ENCODE measurements around the gene LIN7A.

Gene LIN7A

DNA sequence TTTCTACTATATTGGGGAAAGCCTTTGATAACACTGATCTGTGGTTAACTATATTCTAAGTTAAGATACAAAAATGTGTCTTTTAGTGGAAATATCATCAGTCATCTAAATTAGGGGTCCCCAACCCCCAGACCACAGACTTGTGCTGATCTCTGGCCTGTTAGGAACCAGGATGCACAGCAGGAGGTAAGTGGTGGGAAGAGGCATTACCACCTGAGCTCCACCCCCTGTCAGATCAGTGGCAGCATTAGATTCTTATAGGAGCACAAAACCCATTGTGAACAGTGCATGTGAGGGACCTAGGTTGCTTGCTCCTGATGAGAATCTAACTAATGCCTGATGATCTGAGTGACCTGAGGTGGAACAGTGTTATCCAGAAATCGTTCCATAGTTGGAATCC is 28.3 kb upstream of the LIN7A start:
- TF ChIP-seq EZH2 (IDR thresholded peaks at IDR 0.05; ENCODE audit: borderline replicate concordance, low read depth, low read length, severe bottlenecking) = no peak
- TF ChIP-seq, protein P1, sequence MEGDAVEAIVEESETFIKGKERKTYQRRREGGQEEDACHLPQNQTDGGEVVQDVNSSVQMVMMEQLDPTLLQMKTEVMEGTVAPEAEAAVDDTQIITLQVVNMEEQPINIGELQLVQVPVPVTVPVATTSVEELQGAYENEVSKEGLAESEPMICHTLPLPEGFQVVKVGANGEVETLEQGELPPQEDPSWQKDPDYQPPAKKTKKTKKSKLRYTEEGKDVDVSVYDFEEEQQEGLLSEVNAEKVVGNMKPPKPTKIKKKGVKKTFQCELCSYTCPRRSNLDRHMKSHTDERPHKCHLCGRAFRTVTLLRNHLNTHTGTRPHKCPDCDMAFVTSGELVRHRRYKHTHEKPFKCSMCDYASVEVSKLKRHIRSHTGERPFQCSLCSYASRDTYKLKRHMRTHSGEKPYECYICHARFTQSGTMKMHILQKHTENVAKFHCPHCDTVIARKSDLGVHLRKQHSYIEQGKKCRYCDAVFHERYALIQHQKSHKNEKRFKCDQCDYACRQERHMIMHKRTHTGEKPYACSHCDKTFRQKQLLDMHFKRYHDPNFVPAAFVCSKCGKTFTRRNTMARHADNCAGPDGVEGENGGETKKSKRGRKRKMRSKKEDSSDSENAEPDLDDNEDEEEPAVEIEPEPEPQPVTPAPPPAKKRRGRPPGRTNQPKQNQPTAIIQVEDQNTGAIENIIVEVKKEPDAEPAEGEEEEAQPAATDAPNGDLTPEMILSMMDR (IDR thresholded peaks at IDR 0.05; ENCODE audit: borderline replicate concordance, extremely low read depth, low read length, poor library complexity, severe bottlenecking) = no peak
- Histone ChIP-seq H4K20me1 (ENCODE audit: insufficient read depth, low read length) (no peaks in the 10 kb centered on the region), H3K27ac (ENCODE audit: low read length) (no peak overlapping the region), H3K9ac (ENCODE audit: low read depth, low read length) (no peak overlapping the region), H3K9me3 (ENCODE audit: insufficient read depth, low read length, severe bottlenecking) (no peaks in the 10 kb centered on the region), H2AFZ (ENCODE audit: low read depth, low read length) (no peak overlapping the region), H3K27me3 (ENCODE audit: insufficient read depth, low read length, poor library complexity) (no peaks in the 10 kb centered on the region), H3K4me1 (ENCODE audit: insufficient read depth, low read length) (no peaks in the 10 kb centered on the region), H3K4me2 (ENCODE audit: insufficient read depth, low read length) (no peak overlapping the region), H3K4me3 (ENCODE audit: low read depth in 1 of 2, low read length in 2 of 2) (no peak overlapping the region), H3K79me2 (ENCODE audit: insufficient read depth, low read length) (no peaks in the 10 kb centered on the region), H3K36me3 (ENCODE audit: insufficient read depth, low read length) (no peaks in the 10 kb centered on the region)
- ATAC-seq (ENCODE audit: insufficient read depth, low read depth) (no peak), DNase-seq (no peak)

DNA sequence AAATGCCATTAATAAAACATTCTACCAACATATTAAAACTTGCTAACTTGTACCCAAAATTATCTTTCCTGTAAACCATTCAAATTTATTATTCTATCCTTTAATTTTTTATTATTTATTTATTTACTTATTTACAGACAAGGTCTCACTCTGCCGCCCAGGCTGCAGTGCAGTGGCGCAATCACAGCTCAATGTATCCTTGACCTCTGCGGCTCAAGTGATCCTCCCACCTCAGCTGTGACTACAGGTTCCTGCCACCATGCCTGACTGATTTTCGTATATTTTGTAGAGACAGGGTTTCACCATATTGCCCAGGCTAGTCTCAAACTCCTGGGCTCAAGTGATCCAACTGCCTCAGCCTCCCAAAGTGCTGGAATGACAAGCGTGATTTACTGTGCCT is 20.4 kb upstream of the LIN7A start:
- no peak for TF ChIP-seq EZH2 (IDR thresholded peaks at IDR 0.05; ENCODE audit: borderline replicate concordance, low read depth, low read length, severe bottlenecking)
- TF ChIP-seq, protein P1 (IDR thresholded peaks at IDR 0.05; ENCODE audit: borderline replicate concordance, extremely low read depth, low read length, poor library complexity, severe bottlenecking) = no peak
- Histone ChIP-seq H4K20me1 (ENCODE audit: insufficient read depth, low read length) (no peaks in the 10 kb centered on the region), H3K9me3 (ENCODE audit: insufficient read depth, low read length, severe bottlenecking) (no peaks in the 10 kb centered on the region), H3K9ac (ENCODE audit: low read depth, low read length) (no peak overlapping the region), H3K4me2 (ENCODE audit: insufficient read depth, low read length) (no peak overlapping the region), H3K79me2 (ENCODE audit: insufficient read depth, low read length) (no peaks in the 10 kb centered on the region), H3K27me3 (ENCODE audit: insufficient read depth, low read length, poor library complexity) (no peaks in the 10 kb centered on the region), H3K27ac (ENCODE audit: low read length) (no peak overlapping the region), H3K4me3 (ENCODE audit: low read depth in 1 of 2, low read length in 2 of 2) (no peak overlapping the region), H2AFZ (ENCODE audit: low read depth, low read length) (no peak overlapping the region), H3K36me3 (ENCODE audit: insufficient read depth, low read length) (no peaks in the 10 kb centered on the region), H3K4me1 (ENCODE audit: insufficient read depth, low read length) (no peaks in the 10 kb centered on the region)
- ATAC-seq (ENCODE audit: insufficient read depth, low read depth) = no peak
- DNase-seq = no peak

DNA sequence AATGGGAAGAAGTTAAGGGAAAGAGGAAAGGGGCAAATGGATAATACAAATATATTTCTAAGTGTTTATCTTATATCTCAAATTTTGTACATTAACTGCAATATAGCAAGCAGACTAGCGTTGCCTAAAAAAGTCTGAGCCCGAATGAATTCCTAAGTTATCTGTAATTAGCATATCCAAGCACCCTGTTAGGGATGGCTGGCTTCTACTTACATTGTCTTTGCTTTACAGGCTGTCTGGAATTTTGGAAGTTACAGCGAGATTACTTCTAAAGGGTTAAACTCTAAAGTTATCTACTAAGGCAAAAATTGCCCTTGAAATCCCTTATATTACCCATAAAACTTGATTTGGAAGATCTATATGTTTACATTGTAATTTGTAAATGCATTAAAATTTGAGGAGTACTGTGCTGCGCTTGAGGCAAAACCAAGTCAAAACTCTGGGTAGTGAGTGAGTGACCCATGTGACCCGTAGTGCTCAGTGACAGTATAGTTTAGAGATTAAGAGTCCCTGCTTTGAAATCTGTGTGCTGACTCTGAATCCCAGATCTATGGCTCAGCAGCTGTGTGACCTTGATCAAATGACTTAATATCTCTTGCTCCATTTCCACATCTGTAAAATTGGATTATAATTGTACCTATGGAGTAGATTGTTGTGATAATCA is 17.3 kb upstream of the LIN7A start:
- no peaks in the 10 kb centered on the region for H3K79me2 ChIP-seq (ENCODE audit: insufficient read depth, low read length)
- no peak for ATAC-seq (ENCODE audit: insufficient read depth, low read depth)

More for the DNA sequence above, 17.3 kb upstream of the LIN7A start:
- Histone ChIP-seq H3K36me3 (ENCODE audit: insufficient read depth, low read length) (no peaks in the 10 kb centered on the region), H3K27ac (ENCODE audit: low read length) (no peak overlapping the region), H3K9ac (ENCODE audit: low read depth, low read length) (no peak overlapping the region), H3K9me3 (ENCODE audit: insufficient read depth, low read length, severe bottlenecking) (no peaks in the 10 kb centered on the region), H2AFZ (ENCODE audit: low read depth, low read length) (no peak overlapping the region), H4K20me1 (ENCODE audit: insufficient read depth, low read length) (no peaks in the 10 kb centered on the region), H3K4me3 (ENCODE audit: low read depth in 1 of 2, low read length in 2 of 2) (no peak overlapping the region), H3K27me3 (ENCODE audit: insufficient read depth, low read length, poor library complexity) (no peaks in the 10 kb centered on the region), H3K4me1 (ENCODE audit: insufficient read depth, low read length) (no peaks in the 10 kb centered on the region), H3K4me2 (ENCODE audit: insufficient read depth, low read length) (no peak overlapping the region)
- TF ChIP-seq, protein P1 (IDR thresholded peaks at IDR 0.05; ENCODE audit: borderline replicate concordance, extremely low read depth, low read length, poor library complexity, severe bottlenecking) = no peak
- TF ChIP-seq EZH2 (IDR thresholded peaks at IDR 0.05; ENCODE audit: borderline replicate concordance, low read depth, low read length, severe bottlenecking) = no peak
- DNase-seq = no peak
